ENCODE measurements around the gene AQP2.

Gene AQP2

DNA sequence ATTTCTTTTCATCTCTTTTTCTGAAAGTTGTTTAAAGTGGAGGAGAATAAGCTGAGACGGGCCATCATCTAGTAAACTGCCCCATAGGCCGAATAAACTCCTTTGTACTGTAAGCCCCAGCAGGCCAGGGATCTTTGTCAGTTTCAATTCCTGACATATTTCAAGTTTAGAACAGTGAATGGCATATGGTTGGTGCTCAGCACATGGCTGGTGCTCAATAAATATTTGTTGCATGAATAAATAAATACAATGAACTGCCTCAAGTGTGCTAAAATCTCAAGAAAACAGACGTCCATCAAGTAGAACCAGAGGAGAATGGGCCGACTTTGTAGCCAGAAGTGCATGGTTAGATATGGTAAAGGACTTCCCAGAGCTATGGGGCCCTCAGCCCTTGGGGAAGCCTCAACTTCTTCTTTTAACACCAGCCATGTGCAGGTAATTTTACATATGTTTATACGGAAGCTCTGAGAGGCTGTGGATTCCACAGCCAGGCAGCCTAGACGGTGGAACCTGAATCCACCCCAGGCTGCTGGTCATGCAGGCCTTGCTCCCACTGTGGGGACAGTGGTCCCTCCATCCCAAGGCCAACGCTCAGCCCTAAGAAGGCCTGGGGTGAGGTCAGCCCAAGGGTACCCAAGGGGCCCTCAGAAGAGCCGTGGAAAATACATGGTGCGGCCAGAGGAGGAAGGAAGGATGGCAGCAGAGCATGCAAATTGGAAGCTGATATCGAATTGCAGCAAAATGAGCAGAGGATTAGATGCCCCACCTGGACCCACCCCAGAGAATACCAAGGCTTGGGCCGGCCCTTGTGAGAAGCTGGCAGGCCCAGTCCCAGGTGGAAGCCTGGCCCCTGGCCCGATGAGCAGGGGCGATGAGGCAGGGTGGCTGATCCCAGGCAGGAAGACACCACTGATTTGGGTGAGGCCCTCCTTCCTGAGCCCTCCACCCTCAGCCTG is 8.7 kb upstream of the AQP2 start:
- no peak for DNase-seq (ENCODE audit: low read depth)

DNA sequence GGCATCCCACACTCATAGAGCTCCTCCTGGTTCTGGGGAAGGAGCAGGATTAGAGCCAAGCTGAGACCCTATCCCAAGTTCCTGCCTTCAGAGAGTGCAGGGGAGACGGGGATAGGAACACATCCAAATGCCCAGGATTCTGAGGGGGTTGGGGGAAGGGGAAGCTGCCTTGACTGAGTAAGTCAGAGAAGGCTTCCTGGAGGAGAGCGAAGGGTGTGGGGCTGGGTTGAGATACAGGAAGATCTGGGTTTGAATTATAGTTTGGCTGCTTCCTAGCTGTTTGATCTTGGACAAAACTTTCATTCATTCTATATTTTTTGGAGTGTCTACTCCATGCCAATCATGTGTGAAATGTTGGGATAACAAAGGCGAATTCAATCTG is 8.0 kb upstream of the AQP2 start:
- DNase-seq (ENCODE audit: low read depth) = no peak

DNA sequence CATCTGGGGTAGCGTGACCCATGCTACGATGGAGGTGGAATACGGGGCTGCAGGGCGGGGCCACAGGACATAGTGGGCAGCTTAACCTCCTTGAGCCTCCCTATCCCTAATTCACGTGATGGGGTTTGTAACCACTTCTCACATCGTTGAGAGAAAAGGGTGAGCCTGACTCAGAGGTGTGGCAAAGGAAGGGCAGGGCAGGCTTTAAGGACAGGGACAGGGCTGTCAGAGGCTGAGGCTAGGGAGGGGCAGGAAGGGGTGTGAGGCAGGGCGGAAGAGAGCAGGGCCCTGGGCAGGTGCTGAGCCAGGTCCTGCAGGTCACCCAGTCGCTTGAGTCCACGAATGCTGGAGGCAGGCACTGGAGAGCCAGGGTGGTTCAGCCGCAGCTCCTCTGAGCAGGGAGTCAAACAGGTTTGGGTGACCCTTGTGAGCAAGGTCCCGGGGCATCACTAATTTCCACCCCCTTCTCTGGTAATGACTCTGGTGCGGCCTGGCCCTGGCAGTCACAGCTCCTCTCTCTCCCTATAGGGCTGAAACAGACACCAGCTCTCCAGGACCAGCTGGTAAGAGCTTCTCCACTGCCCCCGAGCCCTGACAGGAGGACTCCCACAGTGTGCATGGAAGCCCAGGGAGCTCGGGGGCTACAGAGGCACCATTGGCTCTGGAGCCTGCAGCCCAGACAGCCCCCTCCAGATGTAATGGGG is 7.5 kb upstream of the AQP2 start:
- DNase-seq (ENCODE audit: low read depth) = no peak

DNA sequence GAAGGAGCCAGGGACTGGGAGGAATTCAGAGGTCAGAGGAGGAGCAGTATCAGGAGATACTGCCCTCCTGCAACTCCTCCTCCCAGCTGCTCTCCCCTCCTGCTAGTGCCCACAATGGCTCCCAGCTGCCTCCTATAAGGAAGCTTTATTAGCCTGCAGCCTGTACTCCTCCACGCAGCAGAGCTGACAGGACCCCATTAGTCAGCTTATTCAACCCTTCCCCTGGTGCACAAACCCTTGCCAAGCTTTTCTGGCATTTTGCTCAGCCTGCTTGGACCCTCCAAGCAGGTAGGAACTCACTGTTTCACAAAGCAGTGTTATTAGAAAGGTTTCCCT is 6.9 kb upstream of the AQP2 start:
- no peak for DNase-seq (ENCODE audit: low read depth)

DNA sequence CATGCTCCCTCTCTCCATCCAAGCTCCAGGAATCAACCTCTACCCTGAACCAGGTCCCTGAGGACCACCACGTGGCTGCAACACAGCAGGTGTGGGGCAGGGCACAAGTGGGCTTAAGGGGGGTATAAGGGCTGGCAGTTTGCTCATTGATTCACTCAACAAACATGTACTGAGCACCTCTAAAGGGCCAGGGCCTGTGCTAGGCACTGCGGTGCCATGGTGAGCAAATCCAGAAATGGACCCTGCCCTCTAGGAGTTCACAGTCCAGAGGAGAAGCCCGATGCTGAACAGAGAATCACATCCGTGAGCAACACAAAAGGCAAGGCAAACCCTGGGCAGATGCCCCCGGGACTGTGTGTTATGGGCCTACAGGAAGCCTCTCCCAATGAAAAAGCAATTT is 6.5 kb upstream of the AQP2 start:
- no peak for DNase-seq (ENCODE audit: low read depth)

DNA sequence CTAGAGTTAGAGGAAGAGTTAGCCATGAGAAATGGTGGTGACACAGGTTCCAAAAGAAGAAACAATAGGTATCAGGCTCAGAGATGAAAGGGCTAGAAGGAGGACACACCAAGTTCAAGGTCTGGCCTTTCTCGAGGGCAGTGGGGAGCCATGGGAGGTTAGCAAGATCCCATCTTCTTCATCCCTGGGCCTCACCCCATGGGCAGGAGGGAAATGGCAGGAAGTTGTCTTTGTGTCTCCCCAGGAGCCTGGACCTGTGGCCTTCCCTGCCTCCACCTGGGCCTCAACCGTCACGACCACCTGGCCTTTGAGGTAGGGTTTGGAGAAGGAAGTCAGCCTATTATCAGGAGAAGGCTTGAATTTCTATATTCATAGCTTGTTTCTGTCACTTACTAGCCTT is 5.8 kb upstream of the AQP2 start:
- no peak for DNase-seq (ENCODE audit: low read depth)

DNA sequence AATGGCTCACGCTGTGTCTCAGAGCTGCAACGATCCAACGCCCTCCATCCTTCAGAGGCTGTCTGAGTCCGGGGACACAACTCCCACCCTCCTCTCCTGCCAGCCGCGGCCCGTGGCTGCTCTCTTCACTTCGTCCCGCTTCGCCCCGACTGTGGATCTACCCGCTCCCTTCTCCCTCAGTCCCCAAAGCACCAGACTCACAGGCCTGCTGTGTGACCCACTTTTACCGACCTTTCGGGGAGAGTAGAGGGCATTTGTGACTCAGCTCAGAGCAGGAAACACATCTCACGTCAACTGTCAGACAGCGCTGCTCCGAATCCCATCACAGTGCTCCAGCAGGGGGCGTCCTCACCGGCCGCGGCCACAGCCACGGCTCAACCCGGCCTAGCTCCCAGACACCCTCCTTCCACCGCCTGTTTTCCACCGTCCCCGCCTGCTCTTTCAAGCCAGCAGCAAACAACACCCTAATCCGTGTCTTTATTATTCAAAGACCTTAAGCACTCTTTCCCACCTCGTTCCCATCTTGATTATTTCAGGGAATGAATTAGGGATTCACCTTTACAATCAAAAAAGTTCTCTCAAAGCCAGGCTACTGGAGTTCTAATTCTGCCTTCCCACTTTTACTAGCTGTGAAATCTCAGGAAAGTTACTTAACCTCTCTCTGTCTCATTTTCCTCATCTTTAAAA is 5.0 kb upstream of the AQP2 start:
- DNase-seq (ENCODE audit: low read depth) = peak; percentile 75

DNA sequence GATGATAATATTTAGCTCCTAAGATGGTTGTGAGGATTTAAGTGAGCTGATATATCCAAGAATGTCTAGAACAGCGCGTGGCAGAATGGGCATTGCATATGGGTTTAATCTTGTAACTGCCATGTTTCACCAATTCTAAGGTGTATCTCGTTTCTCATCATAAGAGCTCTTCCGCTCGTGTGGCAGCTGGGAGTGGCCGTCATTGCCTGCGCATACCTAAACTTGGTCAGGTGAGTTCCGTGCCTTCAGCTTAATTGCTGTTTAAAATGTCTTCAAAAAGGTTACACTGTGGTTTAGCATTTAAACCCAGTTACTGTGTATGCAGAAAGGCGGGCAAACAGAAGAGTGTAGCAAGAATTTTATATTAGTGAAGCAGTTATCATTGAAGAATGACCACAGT is 4.5 kb upstream of the AQP2 start:
- DNase-seq (ENCODE audit: low read depth) = no peak

DNA sequence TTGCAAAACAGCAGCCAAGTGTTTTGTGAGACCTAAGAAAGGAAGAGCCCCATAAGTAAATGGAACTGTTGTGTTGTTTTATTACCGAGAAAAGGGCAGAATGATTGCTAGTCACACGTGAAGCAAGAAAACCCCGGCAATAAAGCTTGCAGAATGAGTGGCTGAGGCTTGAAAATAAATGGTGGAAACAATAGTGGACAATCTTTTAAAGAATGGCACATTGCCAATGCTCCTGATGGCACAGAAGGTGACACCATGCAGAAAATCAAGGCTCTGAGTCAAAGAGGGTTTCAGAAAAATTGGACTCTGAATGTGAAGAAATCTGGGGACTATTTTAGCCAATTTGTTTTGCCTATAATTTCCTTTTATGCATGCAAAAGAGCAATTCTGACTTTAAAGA is 4.0 kb upstream of the AQP2 start:
- DNase-seq (ENCODE audit: low read depth) = no peak

DNA sequence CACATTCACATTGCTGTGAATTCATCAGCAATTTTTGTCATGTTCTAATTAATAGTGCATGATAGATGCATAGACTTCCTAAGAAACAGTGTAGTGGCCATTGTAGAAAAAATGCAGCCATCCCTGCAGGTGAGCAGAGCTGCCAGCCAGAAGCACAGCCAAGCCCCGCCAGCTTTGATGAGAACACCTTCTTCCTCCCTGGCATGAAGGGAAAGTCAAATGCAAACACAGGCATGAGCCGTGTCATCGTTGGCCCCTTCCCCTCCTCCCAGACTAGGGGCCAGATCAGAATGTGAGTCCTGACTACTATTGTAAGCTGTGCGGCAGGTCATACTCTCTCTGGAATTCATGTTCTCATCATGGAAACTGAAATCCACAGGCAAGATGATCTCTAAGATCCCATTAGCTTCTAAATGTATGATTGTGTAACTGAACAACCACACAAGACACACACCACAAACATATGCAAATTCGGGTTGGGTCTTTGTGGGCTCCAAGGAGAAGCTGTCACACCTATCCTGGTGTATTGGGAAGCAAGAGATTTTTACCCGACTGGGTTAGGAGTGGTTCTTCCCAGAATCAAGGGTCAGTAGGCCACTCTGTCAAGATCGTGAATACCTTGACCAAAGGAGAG is 2.8 kb upstream of the AQP2 start:
- no peak for DNase-seq (ENCODE audit: low read depth)

DNA sequence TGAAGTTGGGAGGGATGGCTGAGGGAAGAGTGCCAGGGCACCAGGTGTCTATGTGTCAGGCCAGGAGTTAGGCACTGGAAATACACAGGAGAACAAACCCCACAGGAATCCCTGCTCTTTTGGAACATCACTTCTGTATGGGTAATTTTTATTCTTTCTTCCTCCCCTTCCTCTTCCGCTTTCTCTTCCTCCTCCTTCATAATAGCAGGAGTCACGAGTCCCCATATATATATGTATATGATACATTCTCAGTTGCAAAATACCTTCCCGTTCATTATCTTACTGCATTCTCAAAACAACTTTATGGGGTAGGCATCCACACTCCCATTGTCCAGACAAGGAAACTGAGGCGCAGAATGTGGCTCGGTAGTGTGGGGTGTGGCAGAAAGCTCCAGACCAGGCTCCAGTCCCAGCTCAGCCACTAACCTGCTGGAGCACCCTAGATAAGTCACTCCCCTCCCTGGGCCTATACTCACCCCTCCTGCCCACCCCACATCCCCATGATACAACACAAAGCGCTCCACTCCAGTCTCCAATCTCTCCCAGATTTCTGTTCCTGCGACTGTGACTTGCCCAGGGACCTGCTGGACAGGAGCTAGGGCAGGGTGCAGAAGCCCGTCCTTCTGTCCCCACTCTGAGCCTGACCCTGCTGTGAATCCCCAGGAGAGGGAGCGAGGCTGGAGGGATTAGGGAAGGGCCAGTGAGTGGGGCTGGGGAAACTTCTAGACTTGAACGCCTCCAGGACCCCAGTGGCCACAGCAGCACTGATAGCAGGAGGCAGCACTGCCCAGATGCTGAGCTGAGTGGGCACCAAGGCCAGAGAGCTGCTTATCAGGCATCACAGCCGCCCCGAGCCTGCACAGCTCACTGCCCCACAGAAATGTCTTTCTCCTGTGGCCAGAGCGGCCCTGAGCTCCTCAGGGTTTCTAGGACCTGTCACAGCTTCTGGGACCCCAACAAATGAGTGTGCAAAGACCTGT is 1.4 kb upstream of the AQP2 start:
- no peak for DNase-seq (ENCODE audit: low read depth)

DNA sequence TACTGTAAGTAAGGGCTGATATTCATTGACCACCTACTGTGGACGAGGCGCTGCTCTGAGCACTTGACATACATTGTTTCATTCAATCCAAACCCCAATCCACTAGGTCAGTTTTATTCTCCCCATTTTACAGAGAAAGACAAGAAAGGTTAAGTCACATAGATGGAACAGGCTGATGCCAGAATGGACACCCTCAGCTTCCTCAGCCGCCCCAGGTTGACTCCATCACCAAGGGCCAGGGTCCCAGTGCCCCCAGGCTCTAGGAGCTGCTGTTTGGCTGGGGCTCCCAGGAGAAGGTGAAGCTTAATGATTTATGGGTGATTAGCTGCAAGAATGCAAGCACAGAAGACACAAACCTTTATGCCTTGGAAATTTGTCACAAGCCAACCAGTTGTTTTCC is 671 bp upstream of the AQP2 start:
- DNase-seq (ENCODE audit: low read depth) = no peak

DNA sequence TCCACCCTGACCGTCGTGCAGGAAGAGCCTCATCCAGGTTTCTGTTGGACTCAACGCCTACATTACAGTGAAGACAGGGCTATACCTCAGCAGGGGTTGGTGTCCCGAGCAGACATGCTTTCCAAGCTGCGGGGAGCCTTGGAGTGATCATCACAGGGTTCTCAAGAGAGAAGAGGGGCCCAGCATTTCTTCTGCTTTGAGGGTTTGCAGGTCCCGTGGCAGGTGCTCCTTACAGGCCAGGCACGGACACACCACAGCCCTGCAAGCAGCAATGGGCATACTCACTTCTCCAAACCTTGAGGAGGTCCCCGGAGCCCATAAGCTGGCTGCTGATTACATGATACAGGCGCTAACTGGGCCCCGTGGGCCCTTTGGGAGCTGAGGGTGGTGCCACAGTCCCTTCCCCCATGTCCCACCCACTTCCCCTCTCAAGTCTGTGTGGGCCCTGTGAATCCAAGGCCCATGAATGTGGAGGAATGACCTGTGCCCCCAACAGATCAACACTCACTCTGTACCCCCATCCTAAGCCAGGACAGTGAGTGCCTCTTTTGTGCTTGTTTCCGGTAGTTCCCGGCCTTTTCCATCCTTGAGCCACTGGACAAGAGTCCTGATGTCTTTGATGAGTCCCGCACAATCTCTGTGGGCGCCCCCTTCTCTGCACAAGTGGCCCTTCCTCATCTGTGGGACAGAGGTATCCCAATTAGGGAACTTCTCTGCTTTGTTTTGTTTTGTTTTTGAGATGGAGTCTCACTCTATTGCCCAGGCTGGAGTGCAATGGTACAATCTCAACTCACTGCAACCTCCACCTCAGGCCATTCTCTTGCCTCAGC is 1.1 kb downstream of the AQP2 start:
- DNase-seq (ENCODE audit: low read depth) = no peak

DNA sequence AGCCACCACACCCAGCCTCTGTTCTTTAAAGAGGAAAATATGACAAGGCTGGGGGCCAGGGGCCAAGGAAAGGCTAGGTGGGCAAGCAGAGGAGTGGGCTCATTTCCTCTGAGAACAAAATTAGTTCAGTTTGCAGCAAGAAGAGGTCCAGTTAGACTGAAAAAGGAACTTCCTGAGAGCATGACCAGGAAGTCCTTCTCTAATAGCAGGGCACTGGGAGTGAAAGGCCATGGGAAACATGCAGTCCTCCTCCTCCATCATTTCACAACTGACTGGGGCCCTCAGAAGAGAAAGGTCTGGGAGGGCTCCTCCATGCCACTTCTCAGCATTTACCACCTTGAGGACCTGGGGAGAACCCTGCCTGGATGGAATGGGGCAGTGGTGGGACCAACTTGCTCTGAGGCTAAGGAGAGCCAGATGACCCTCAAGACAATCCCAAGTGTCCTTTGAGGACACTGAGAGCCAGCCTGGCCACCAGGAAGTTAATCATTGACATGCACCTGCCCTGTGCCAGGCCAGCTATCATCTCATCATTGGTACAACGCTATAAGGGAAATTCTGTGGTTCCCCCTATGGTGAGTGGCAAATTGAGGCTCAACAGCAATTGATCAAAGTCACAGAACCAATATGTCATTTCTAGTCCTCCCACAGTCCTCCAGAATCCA is 2.0 kb downstream of the AQP2 start:
- DNase-seq (ENCODE audit: low read depth) = no peak

DNA sequence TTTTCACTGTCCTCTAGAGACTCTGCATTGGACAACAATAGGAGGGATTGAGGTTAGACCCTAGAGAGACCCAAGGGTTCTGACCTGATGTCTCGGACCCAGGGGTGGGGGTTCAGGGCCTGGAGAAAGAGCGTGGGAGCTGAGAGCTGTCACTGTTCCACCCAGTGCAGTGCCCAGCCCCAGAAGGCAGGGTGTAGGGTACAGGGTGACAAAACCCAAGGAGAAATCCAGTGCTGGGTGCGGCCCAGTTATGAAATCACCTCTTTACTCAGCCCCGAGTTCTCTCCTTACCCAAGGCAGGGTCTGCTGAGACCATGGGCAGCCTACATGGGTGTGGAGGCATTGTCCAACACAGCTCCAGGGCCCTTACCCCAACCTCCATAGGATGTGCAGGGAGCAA is 2.6 kb downstream of the AQP2 start:
- DNase-seq (ENCODE audit: low read depth) = no peak

DNA sequence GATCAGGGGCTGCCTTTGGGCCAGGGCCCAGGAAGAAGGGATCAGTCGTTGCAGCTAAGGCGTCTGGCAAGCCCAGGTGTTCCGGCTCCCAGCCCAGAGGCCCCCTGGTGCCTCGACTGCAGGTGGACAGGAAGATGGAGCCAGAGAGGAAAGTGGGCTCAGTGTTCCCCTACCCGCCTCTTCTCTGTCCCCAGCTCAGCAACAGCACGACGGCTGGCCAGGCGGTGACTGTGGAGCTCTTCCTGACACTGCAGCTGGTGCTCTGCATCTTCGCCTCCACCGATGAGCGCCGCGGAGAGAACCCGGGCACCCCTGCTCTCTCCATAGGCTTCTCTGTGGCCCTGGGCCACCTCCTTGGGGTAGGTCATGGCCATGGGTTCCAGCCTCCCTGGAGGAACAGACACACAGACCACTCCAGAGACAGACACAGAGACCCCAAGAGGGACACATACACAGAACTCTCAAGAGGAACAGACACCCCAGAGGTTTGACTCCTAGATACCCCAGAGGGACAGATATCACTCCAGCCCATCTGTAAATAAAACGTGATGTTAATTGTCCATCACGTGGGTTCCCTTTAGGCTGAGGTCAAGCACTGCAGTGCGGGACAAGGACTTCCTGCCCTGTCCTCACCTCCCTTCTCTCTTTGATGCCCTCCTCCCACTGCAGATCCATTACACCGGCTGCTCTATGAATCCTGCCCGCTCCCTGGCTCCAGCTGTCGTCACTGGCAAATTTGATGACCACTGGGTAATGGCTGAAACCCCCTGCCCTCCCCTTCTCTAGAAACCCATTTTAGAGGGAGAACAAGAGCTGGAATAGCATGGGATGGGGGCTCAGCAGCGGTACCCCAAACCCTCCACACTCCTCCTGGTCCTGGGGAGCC is 3.7 kb downstream of the AQP2 start:
- DNase-seq (ENCODE audit: low read depth) = no peak

DNA sequence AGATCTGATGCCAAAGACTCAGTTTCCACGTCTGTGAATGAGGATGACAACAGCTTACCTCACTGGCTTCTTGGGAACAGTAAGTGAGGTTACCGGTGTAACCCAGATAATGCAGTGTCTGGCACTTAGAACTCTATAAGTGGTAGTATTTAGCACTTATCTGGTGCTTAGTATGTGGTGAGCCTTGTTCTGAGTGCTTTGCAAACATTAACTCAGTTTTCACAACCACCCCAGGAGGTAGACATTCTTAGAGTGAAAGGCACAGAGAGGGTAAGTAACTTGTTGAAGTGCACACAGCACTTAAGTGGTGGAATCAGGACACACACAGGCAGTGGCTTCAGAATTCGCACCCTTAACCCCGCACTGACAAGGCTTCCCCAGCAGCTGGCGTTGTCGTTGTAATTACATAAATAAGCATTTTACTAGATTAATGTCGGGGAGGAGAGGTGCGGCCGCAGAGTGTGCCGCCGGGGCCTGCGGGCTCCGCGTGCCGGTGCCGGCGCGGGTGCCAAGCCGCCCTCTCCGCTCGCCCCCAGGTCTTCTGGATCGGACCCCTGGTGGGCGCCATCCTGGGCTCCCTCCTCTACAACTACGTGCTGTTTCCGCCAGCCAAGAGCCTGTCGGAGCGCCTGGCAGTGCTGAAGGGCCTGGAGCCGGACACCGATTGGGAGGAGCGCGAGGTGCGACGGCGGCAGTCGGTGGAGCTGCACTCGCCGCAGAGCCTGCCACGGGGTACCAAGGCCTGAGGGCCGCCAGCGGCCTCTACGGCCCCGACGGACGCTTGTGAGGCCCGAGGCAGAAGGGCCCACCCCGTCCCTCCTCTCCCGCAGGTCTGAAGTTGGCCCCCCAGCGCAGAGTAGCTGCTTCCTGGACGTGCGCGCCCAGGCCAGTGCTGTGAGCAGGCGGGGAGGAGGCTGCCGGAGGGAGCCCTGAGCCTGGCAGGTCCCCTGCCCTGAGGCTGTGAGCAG is 4.6 kb downstream of the AQP2 start:
- no peak for DNase-seq (ENCODE audit: low read depth)
